Endothelial cell (in vitro differentiated cells): Measurements from ENCODE around the gene BOD1L1. TPM values are rescaled to one million over a fixed set of nuclear protein-coding genes. Genes with fewer than 3 reads are reported as not detected.

ENCODE experiments used
- DNase-seq: peaks from one replicate; pipeline ENCODE4 v3.0.0; 2021; ENCODE audit warnings: low spot score
- H3K27ac Mint-ChIP-seq: one replicate; pipeline ENCODE4 v1.8.0; 2021; ENCODE audit warnings: mixed read lengths, inconsistent platforms; ENCODE audit not compliant: unreplicated experiment
- H3K27me3 Mint-ChIP-seq: one replicate; pipeline ENCODE4 v1.8.0; 2021; ENCODE audit warnings: mild to moderate bottlenecking, moderate library complexity, mixed read lengths, inconsistent platforms; ENCODE audit not compliant: unreplicated experiment
- H3K36me3 Mint-ChIP-seq: one replicate; pipeline ENCODE4 v1.8.0; 2021; ENCODE audit warnings: mild to moderate bottlenecking, low read depth, mixed read lengths, inconsistent platforms; ENCODE audit not compliant: unreplicated experiment
- H3K4me1 Mint-ChIP-seq: one replicate; pipeline ENCODE4 v1.8.0; 2021; ENCODE audit warnings: mild to moderate bottlenecking, mixed read lengths, inconsistent platforms; ENCODE audit not compliant: unreplicated experiment
- H3K4me3 Mint-ChIP-seq: one replicate; pipeline ENCODE4 v1.8.0; 2021; ENCODE audit warnings: mild to moderate bottlenecking, mixed read lengths, inconsistent platforms; ENCODE audit not compliant: unreplicated experiment
- H3K9me3 Mint-ChIP-seq: one replicate; pipeline ENCODE4 v1.8.0; 2021; ENCODE audit warnings: mixed read lengths, inconsistent platforms; ENCODE audit not compliant: unreplicated experiment
- CTCF ChIP-seq: fragments of 200-600 bp; sonication (generic); IDR thresholded peaks from one replicate; pipeline ENCODE4 v1.5.0; 2021; ENCODE audit warnings: antibody characterized with exemption; ENCODE audit not compliant: unreplicated experiment
- total RNA-seq: library from RNA; stranded (reverse); fragmentation: NEBNext Ultra II Directional; extraction: Animal tissue kit (Norgen Biotek cat#: 25700); gene quantifications from one replicate; pipeline ENCODE4 v1.2.1, GENCODE V29; 2021; ENCODE audit not compliant: unreplicated experiment

The BOD1L1 gene
- total RNA-seq, 1 donor from 2014 or later: 49.7 TPM

GRCh38 chr4:13640149-13640940 is 12.8 kb upstream of the BOD1L1 start:
- H3K27ac Mint-ChIP-seq: no peak overlapping the region

GRCh38 chr4:13635286-13635799 is 7.8 kb upstream of the BOD1L1 start:
- H3K27ac Mint-ChIP-seq: no peak overlapping the region
- peaks cover under 1% of the 10 kb centered on the region for H3K27me3 Mint-ChIP-seq
- no peak for TF ChIP-seq CTCF
- no peaks in the 10 kb centered on the region for H3K36me3 Mint-ChIP-seq
- H3K4me3 Mint-ChIP-seq: no peak overlapping the region
- H3K9me3 Mint-ChIP-seq: no peaks in the 10 kb centered on the region
- DNase-seq: no peak
- no peaks in the 10 kb centered on the region for H3K4me1 Mint-ChIP-seq

More at GRCh38 chr4:13640149-13640940, 12.8 kb upstream of the BOD1L1 start:
- Mint-ChIP-seq H3K4me3 (no peak overlapping the region), H3K27me3 (peaks cover 1% of the 10 kb centered on the region), H3K9me3 (no peaks in the 10 kb centered on the region), H3K36me3 (no peaks in the 10 kb centered on the region), H3K4me1 (no peaks in the 10 kb centered on the region)
- TF ChIP-seq CTCF: no peak
- no peak for DNase-seq

- no peaks in the 10 kb centered on the region for H3K9me3 Mint-ChIP-seq
- H3K27ac Mint-ChIP-seq: no peak overlapping the region
These were observed 6.1 kb upstream of the BOD1L1 start for GRCh38 chr4:13633671-13634070.

GRCh38 chr4:13627178-13627605 is 333 bp downstream of the BOD1L1 start:
- no peak for TF ChIP-seq CTCF
- DNase-seq: no peak
- Mint-ChIP-seq H3K4me3 (peak overlapping the region; percentile 100), H3K36me3 (no peaks in the 10 kb centered on the region), H3K9me3 (no peaks in the 10 kb centered on the region), H3K27me3 (peaks cover 12% of the 10 kb centered on the region), H3K4me1 (peaks cover 13% of the 10 kb centered on the region), H3K27ac (peak overlapping the region; percentile 99)

More at GRCh38 chr4:13633671-13634070, 6.1 kb upstream of the BOD1L1 start:
- no peak for TF ChIP-seq CTCF
- DNase-seq: no peak
- H3K4me1 Mint-ChIP-seq: no peaks in the 10 kb centered on the region
- no peaks in the 10 kb centered on the region for H3K36me3 Mint-ChIP-seq
- H3K4me3 Mint-ChIP-seq: no peak overlapping the region
- no peaks in the 10 kb centered on the region for H3K27me3 Mint-ChIP-seq

GRCh38 chr4:13626492-13627177 is 890 bp downstream of the BOD1L1 start:
- no peaks in the 10 kb centered on the region for H3K9me3 Mint-ChIP-seq
- H3K27me3 Mint-ChIP-seq: peaks cover 12% of the 10 kb centered on the region
- H3K4me1 Mint-ChIP-seq: peaks cover 13% of the 10 kb centered on the region
- no peak for TF ChIP-seq CTCF
- peak overlapping the region; percentile 93 for H3K4me3 Mint-ChIP-seq
- DNase-seq: no peak
- no peaks in the 10 kb centered on the region for H3K36me3 Mint-ChIP-seq
- H3K27ac Mint-ChIP-seq: peak overlapping the region; percentile 83
